Trophoblast cell (in vitro differentiated cells and primary cell): Measurements from ENCODE around the gene UCK2.

ENCODE experiments used
- DNase-seq, 2 donors: peaks; one replicate each; pipeline ENCODE4 v3.0.0-alpha.2; 2016
- H2AFZ ChIP-seq: 2 replicates; pipeline ENCODE4 v1.6.1; 2013; ENCODE audit warnings: low read length, moderate library complexity, mild to moderate bottlenecking; ENCODE audit not compliant: insufficient read depth, poor library complexity
- H2AK5ac ChIP-seq: 2 replicates; pipeline ENCODE4 v1.6.1; 2013; ENCODE audit warnings: mild to moderate bottlenecking, low read length
- H2BK120ac ChIP-seq: 2 replicates; pipeline ENCODE4 v1.6.1; 2013; ENCODE audit warnings: low read length, mild to moderate bottlenecking, moderate library complexity; ENCODE audit not compliant: insufficient read depth, poor library complexity
- H2BK12ac ChIP-seq: 2 replicates; pipeline ENCODE4 v1.6.1; 2013; ENCODE audit warnings: mild to moderate bottlenecking, low read length, moderate library complexity
- H2BK5ac ChIP-seq: 2 replicates; pipeline ENCODE4 v1.6.1; 2013; ENCODE audit warnings: low read length, low read depth, moderate library complexity, mild to moderate bottlenecking; ENCODE audit not compliant: poor library complexity
- H3K14ac ChIP-seq: 2 replicates; pipeline ENCODE4 v1.6.1; 2013; ENCODE audit warnings: mild to moderate bottlenecking, low read length
- H3K18ac ChIP-seq: 2 replicates; pipeline ENCODE4 v1.6.1; 2013; ENCODE audit warnings: mild to moderate bottlenecking, low read length
- H3K23ac ChIP-seq: 2 replicates; pipeline ENCODE4 v1.6.1; 2013; ENCODE audit warnings: low read length
- H3K27ac ChIP-seq: 2 replicates; pipeline ENCODE4 v1.5.1; 2013; ENCODE audit warnings: low read depth, mild to moderate bottlenecking, inconsistent platforms, low read length, moderate library complexity
- H3K27me3 ChIP-seq: 2 replicates; pipeline ENCODE4 v1.6.1; 2013; ENCODE audit warnings: inconsistent platforms, mild to moderate bottlenecking, low read length, moderate library complexity; ENCODE audit not compliant: insufficient read depth
- H3K36me3 ChIP-seq, 2 experiments: 1 replicate in 1 of 2; 2 replicates in 1 of 2; pipeline ENCODE4 v1.6.1; 2013; ENCODE audit warnings: low read length in 2 of 2, mild to moderate bottlenecking in 2 of 2, moderate library complexity in 1 of 2; ENCODE audit not compliant: insufficient read depth in 2 of 2, control insufficient read depth in 1 of 2
- H3K4ac ChIP-seq: 2 replicates; pipeline ENCODE4 v1.6.1; 2013; ENCODE audit warnings: low read depth, mild to moderate bottlenecking, low read length, moderate library complexity
- H3K4me1 ChIP-seq, 2 experiments: 1 replicate in 1 of 2; 2 replicates in 1 of 2; pipeline ENCODE4 v1.6.1; 2013; ENCODE audit warnings: low read length in 2 of 2, mild to moderate bottlenecking in 2 of 2, moderate library complexity in 1 of 2; ENCODE audit not compliant: insufficient read depth in 2 of 2, control insufficient read depth in 1 of 2
- H3K4me2 ChIP-seq: 2 replicates; pipeline ENCODE4 v1.6.1; 2013; ENCODE audit warnings: inconsistent platforms, mild to moderate bottlenecking, low read length, moderate library complexity
- H3K4me3 ChIP-seq: 2 replicates; pipeline ENCODE4 v1.5.1; 2013; ENCODE audit warnings: mild to moderate bottlenecking, low read depth, low read length, inconsistent platforms
- H3K79me1 ChIP-seq: one replicate; pipeline ENCODE4 v1.6.1; 2013; ENCODE audit warnings: low read length
- H3K79me2 ChIP-seq: 2 replicates; pipeline ENCODE4 v1.6.1; 2013; ENCODE audit warnings: low read length, mild to moderate bottlenecking; ENCODE audit not compliant: control insufficient read depth, insufficient read depth, poor library complexity
- H3K9ac ChIP-seq: 2 replicates; pipeline ENCODE4 v1.6.1; 2013; ENCODE audit warnings: mild to moderate bottlenecking, low read length
- H3K9me3 ChIP-seq: 2 replicates; pipeline ENCODE4 v1.6.1; 2013; ENCODE audit warnings: low read depth, mild to moderate bottlenecking, control low read depth, inconsistent platforms, low read length; ENCODE audit not compliant: insufficient read depth
- H4K12ac ChIP-seq: 2 replicates; pipeline ENCODE4 v1.6.1; 2013; ENCODE audit warnings: low read depth, mild to moderate bottlenecking, low read length, moderate library complexity
- H4K8ac ChIP-seq: 2 replicates; pipeline ENCODE4 v1.6.1; 2013; ENCODE audit warnings: low read depth, mild to moderate bottlenecking, low read length, moderate library complexity
- H4K91ac ChIP-seq: one replicate; pipeline ENCODE4 v1.6.1; 2013; ENCODE audit warnings: low read depth, mild to moderate bottlenecking, low read length, moderate library complexity
- WGBS: extraction: QIAGEN DNeasy Blood & Tissue Kit; methylation state at CpG from one replicate; pipeline ENCODE4 v1.1.7; 2013; ENCODE audit warnings: missing lambda C conversion rate; ENCODE audit not compliant: insufficient read length, insufficient coverage; ENCODE audit errors: extremely low coverage; 5-methylcytosine and 5-hydroxymethylcytosine counted together

The UCK2 gene

GRCh38 chr1:165937829-165938228, 110.4 kb downstream of the UCK2 start:
- H3K18ac ChIP-seq, result no peak overlapping the region
- no peak overlapping the region for H3K4ac ChIP-seq
- no peaks in the 10 kb centered on the region for H3K27me3 ChIP-seq
- no peaks in the 10 kb centered on the region for H3K79me1 ChIP-seq
- no peak for DNase-seq
- no peaks in the 10 kb centered on the region for H3K36me3 ChIP-seq
- H3K4me3 ChIP-seq, result no peak overlapping the region
- H4K12ac ChIP-seq, result no peak overlapping the region
- H3K4me1 ChIP-seq, result no peaks in the 10 kb centered on the region
- H4K8ac ChIP-seq, result no peak overlapping the region
- H3K9me3 ChIP-seq, result no peaks in the 10 kb centered on the region
- H3K9ac ChIP-seq, result no peak overlapping the region
- no peak overlapping the region for H2BK12ac ChIP-seq
- no peak overlapping the region for H2AFZ ChIP-seq
- H2BK5ac ChIP-seq, result no peak overlapping the region
- H3K23ac ChIP-seq, result no peak overlapping the region
- H3K79me2 ChIP-seq, result no peaks in the 10 kb centered on the region
- no peak overlapping the region for H3K4me2 ChIP-seq
- no peak overlapping the region for H2AK5ac ChIP-seq
- H3K27ac ChIP-seq, result no peak overlapping the region
- H2BK120ac ChIP-seq, result no peak overlapping the region
- H4K91ac ChIP-seq, result no peak overlapping the region
- no peak overlapping the region for H3K14ac ChIP-seq
- WGBS, result no CpG with 5 or more reads among the region's 2 CpGs

- no peak overlapping the region for H2AFZ ChIP-seq
- no peak overlapping the region for H2AK5ac ChIP-seq
- no peak overlapping the region for H3K14ac ChIP-seq
- no peak overlapping the region for H3K23ac ChIP-seq
- H3K4me3 ChIP-seq, result no peak overlapping the region
- H3K4ac ChIP-seq, result no peak overlapping the region
- no peak overlapping the region for H4K91ac ChIP-seq
- H3K4me1 ChIP-seq, result no peaks in the 10 kb centered on the region
- no peak overlapping the region for H4K12ac ChIP-seq
- no peak for DNase-seq
- H3K79me2 ChIP-seq, result no peaks in the 10 kb centered on the region
- no peak overlapping the region for H2BK5ac ChIP-seq
- H3K9ac ChIP-seq, result no peak overlapping the region
- no peaks in the 10 kb centered on the region for H3K27me3 ChIP-seq
- H3K79me1 ChIP-seq, result no peaks in the 10 kb centered on the region
- no peaks in the 10 kb centered on the region for H3K9me3 ChIP-seq
- WGBS, result no CpG with 5 or more reads among the region's 2 CpGs
- H3K27ac ChIP-seq, result no peak overlapping the region
- no peak overlapping the region for H2BK12ac ChIP-seq
- H3K36me3 ChIP-seq, result no peaks in the 10 kb centered on the region
- no peak overlapping the region for H3K4me2 ChIP-seq
- H2BK120ac ChIP-seq, result no peak overlapping the region
- H4K8ac ChIP-seq, result no peak overlapping the region
- no peak overlapping the region for H3K18ac ChIP-seq
Measured at GRCh38 chr1:165938844-165939243, 111.4 kb downstream of the UCK2 start.

GRCh38 chr1:165941531-165941930, 114.1 kb downstream of the UCK2 start:
- no peak overlapping the region for H2AK5ac ChIP-seq
- no CpG with 5 or more reads among the region's 21 CpGs for WGBS
- H2BK120ac ChIP-seq, result no peak overlapping the region
- H2AFZ ChIP-seq, result no peak overlapping the region
- H3K4me2 ChIP-seq, result no peak overlapping the region
- no peaks in the 10 kb centered on the region for H3K4me1 ChIP-seq
- H3K27me3 ChIP-seq, result no peaks in the 10 kb centered on the region
- no peak overlapping the region for H3K4me3 ChIP-seq
- no peaks in the 10 kb centered on the region for H3K9me3 ChIP-seq
- H3K79me1 ChIP-seq, result no peaks in the 10 kb centered on the region
- H2BK5ac ChIP-seq, result no peak overlapping the region
- no peak overlapping the region for H4K12ac ChIP-seq
- H3K27ac ChIP-seq, result no peak overlapping the region
- no peak overlapping the region for H4K91ac ChIP-seq
- no peaks in the 10 kb centered on the region for H3K36me3 ChIP-seq
- no peak for DNase-seq
- no peak overlapping the region for H4K8ac ChIP-seq
- no peaks in the 10 kb centered on the region for H3K79me2 ChIP-seq
- no peak overlapping the region for H3K23ac ChIP-seq
- no peak overlapping the region for H3K9ac ChIP-seq
- H3K4ac ChIP-seq, result no peak overlapping the region
- no peak overlapping the region for H3K14ac ChIP-seq
- no peak overlapping the region for H2BK12ac ChIP-seq
- H3K18ac ChIP-seq, result no peak overlapping the region

- Histone ChIP-seq H2BK12ac (no peak overlapping the region), H4K8ac (no peak overlapping the region), H3K4me2 (no peak overlapping the region), H2BK5ac (no peak overlapping the region), H2AFZ (no peak overlapping the region), H3K79me1 (no peaks in the 10 kb centered on the region), H2BK120ac (no peak overlapping the region), H3K27ac (no peak overlapping the region), H3K4me1 (no peaks in the 10 kb centered on the region), H3K9ac (no peak overlapping the region), H3K14ac (no peak overlapping the region), H3K27me3 (no peaks in the 10 kb centered on the region), H3K79me2 (no peaks in the 10 kb centered on the region), H3K4me3 (no peak overlapping the region), H3K4ac (no peak overlapping the region), H3K36me3 (no peaks in the 10 kb centered on the region), H3K18ac (no peak overlapping the region), H3K9me3 (no peaks in the 10 kb centered on the region), H2AK5ac (no peak overlapping the region), H4K91ac (no peak overlapping the region), H4K12ac (no peak overlapping the region), H3K23ac (no peak overlapping the region)
- no peak for DNase-seq
- WGBS, result no CpG with 5 or more reads among the region's 4 CpGs
Measured at GRCh38 chr1:165942062-165942461, 114.6 kb downstream of the UCK2 start.
